K562 (cell line): ENCODE results near the gene SMIM29. TPM values are rescaled to one million over a fixed set of nuclear protein-coding genes. Genes with fewer than 3 reads are reported as not detected.
A peak's percentile ranks its signal among the peaks of the same experiment; 100 is the strongest.

Experiments
- ATAC-seq: fragments of 200-7000 bp; cut with Tn5 transposase; 3 replicates; pipeline ENCODE4 v1.9.1; 2020; ENCODE audit warnings: moderate library complexity
- BruUV-seq: library from RNA; stranded (reverse); fragments of 400-500 nt; replicated peaks from 2 replicates; lab custom pipeline; 2021; lab: Mats Ljungman, UMichigan
- CTCF ChIA-PET: fragments of 300-600 bp; formaldehyde crosslinking; extraction: SDS; loops from one replicate; lab custom pipeline; 2021; ENCODE audit warnings: low intra/inter-chr PET ratio; lab: Yijun Ruan, JAX
- POLR2A ChIA-PET: fragments of 300-600, 350-650 bp; sonication (Branson Sonifier 250); formaldehyde crosslinking; extraction: SDS; loops from one replicate; lab custom pipeline; 2021; ENCODE audit warnings: antibody characterized with exemption, inconsistent platforms; lab: Yijun Ruan, JAX
- DNase-seq, 4 experiments: peaks; one replicate each; pipeline versions ENCODE4 v3.0.0 to v3.0.0-alpha.2; 2011 to 2018; ENCODE audit warnings: low spot score in 3 of 4, mixed read lengths in 3 of 4; ENCODE audit errors: extremely low read depth in 1 of 4
- FAIRE-seq: peaks from 2 replicates; lab custom pipeline; 2011; peaks lifted over from hg19 to GRCh38; lab: Jason Lieb, UNC
- H2AFZ ChIP-seq: 2 replicates; pipeline ENCODE4 v1.6.0; 2011; ENCODE audit warnings: low read depth, low read length, control low read depth, inconsistent platforms
- H3K27ac ChIP-seq: fragments of 200-600 bp; 3 replicates; pipeline ENCODE4 v1.8.0; 2011; ENCODE audit warnings: low read depth, mild to moderate bottlenecking, control low read depth, inconsistent platforms, low read length, moderate library complexity, mixed read lengths; ENCODE audit errors: extremely low read depth
- H3K27me3 ChIP-seq, 2 experiments: fragments of 300-600 bp in 1 of 2; 2 replicates in 1 of 2; 3 replicates in 1 of 2; pipeline versions ENCODE4 v1.6.0 to v1.8.0; 2011; ENCODE audit warnings: inconsistent platforms in 2 of 2, low read length in 2 of 2, mild to moderate bottlenecking in 1 of 2, mixed read lengths in 1 of 2, moderate library complexity in 1 of 2; ENCODE audit not compliant: control insufficient read depth in 2 of 2, insufficient read depth in 2 of 2
- H3K36me3 ChIP-seq: fragments of 300-600 bp; 3 replicates; pipeline ENCODE4 v1.8.0; 2011; ENCODE audit warnings: mild to moderate bottlenecking, low read length, inconsistent platforms; ENCODE audit not compliant: control insufficient read depth, insufficient read depth
- H3K4me1 ChIP-seq, 2 experiments: fragments of 200-600 bp in 1 of 2; replicated peaks in 1 of 2; 2 replicates in 1 of 2; 3 replicates in 1 of 2; pipeline versions ENCODE4 v1.5.1 to v1.8.0; 2011; ENCODE audit warnings: inconsistent platforms in 2 of 2, low read length in 2 of 2, mild to moderate bottlenecking in 1 of 2, mixed read lengths in 1 of 2, moderate library complexity in 1 of 2; ENCODE audit not compliant: control insufficient read depth in 2 of 2, insufficient read depth in 2 of 2
- H3K4me2 ChIP-seq: 2 replicates; pipeline ENCODE4 v1.6.1; 2011; ENCODE audit warnings: low read length, control low read depth, inconsistent platforms, mixed read lengths; ENCODE audit not compliant: insufficient read depth
- H3K4me3 ChIP-seq: fragments of 200-600 bp; sonication (generic), shearing (Covaris generic); 2 replicates; pipeline ENCODE4 v1.5.1; 2016; ENCODE audit warnings: control low read depth, inconsistent platforms
- H3K79me2 ChIP-seq: fragments of 200-600 bp; 3 replicates; pipeline ENCODE4 v1.8.0; 2011; ENCODE audit warnings: low read length, inconsistent platforms; ENCODE audit not compliant: control insufficient read depth, insufficient read depth
- H3K9ac ChIP-seq, 2 experiments: 2 replicates each; pipeline versions ENCODE4 v1.6.0 to v1.6.1; 2011; ENCODE audit warnings: low read depth in 2 of 2, low read length in 2 of 2, control low read depth in 1 of 2, inconsistent platforms in 1 of 2, mild to moderate bottlenecking in 1 of 2, mixed read lengths in 1 of 2; ENCODE audit not compliant: insufficient read depth in 1 of 2
- H3K9me1 ChIP-seq: one replicate; pipeline ENCODE4 v1.6.0; 2011; ENCODE audit warnings: inconsistent platforms, mild to moderate bottlenecking, low read length, moderate library complexity; ENCODE audit not compliant: control insufficient read depth, insufficient read depth
- H3K9me3 ChIP-seq: replicated peaks from 2 replicates; pipeline ENCODE4 v1.5.1; 2011; ENCODE audit warnings: low read depth, low read length, inconsistent platforms; ENCODE audit not compliant: control insufficient read depth, insufficient read depth
- H4K20me1 ChIP-seq: replicated peaks from 2 replicates; pipeline ENCODE4 v1.6.1; 2011; ENCODE audit warnings: low read length, inconsistent platforms, mixed read lengths; ENCODE audit not compliant: control insufficient read depth, insufficient read depth
- BACH1 ChIP-seq: fragments of 200-800 bp; sonication (Bioruptor generic); IDR thresholded peaks from 2 replicates; pipeline ENCODE4 v1.6.1; 2016; ENCODE audit warnings: missing genetic modification characterization, missing compliant biosample characterization
- CLOCK ChIP-seq: fragments of 250-450 bp; sonication (Bioruptor Pico); IDR thresholded peaks from 2 replicates; pipeline ENCODE4 v1.4.0; 2020; ENCODE audit warnings: mild to moderate bottlenecking, moderate library complexity, borderline replicate concordance
- CREM ChIP-seq: IDR thresholded peaks from 2 replicates; pipeline ENCODE4 v1.6.1; 2014; ENCODE audit warnings: antibody characterized with exemption, low read depth
- ESRRB ChIP-seq: fragments of 250-450 bp; sonication (Bioruptor Pico); IDR thresholded peaks from 2 replicates; pipeline ENCODE4 v1.5.0; 2020; ENCODE audit warnings: mild to moderate bottlenecking, moderate library complexity, borderline replicate concordance
- HES1 ChIP-seq: fragments of 450-650 bp; IDR thresholded peaks from 2 replicates; pipeline ENCODE4 v1.6.1; 2016; ENCODE audit warnings: low read depth, mild to moderate bottlenecking, moderate library complexity
- HMG20B ChIP-seq: fragments of 250-450 bp; sonication (Bioruptor Pico); IDR thresholded peaks from 2 replicates; pipeline ENCODE4 v1.5.0; 2021; ENCODE audit warnings: mild to moderate bottlenecking
- HMGN3 ChIP-seq: IDR thresholded peaks from 2 replicates; pipeline ENCODE4 v1.6.1; 2011; ENCODE audit warnings: borderline replicate concordance, low read depth, mild to moderate bottlenecking, mixed read lengths, low read length; ENCODE audit not compliant: insufficient read length; ENCODE audit errors: extremely low read depth
- ILF3 ChIP-seq: fragments of 450-650 bp; IDR thresholded peaks from 2 replicates; pipeline ENCODE4 v1.6.1; 2018; ENCODE audit warnings: antibody characterized with exemption, mild to moderate bottlenecking, moderate library complexity, borderline replicate concordance
- NFE2 ChIP-seq: IDR thresholded peaks from 2 replicates; pipeline ENCODE4 v1.6.1; 2014; ENCODE audit warnings: antibody characterized with exemption, low read depth
- PATZ1 ChIP-seq: fragments of 250-450 bp; sonication (Bioruptor Pico); IDR thresholded peaks from 2 replicates; pipeline ENCODE4 v1.5.0; 2020; ENCODE audit warnings: mild to moderate bottlenecking, borderline replicate concordance
- RAD51 ChIP-seq: fragments of 450-650 bp; IDR thresholded peaks from 2 replicates; pipeline ENCODE4 v1.7.1; 2016; ENCODE audit warnings: low read depth, mild to moderate bottlenecking, borderline replicate concordance
- SMAD2 ChIP-seq: fragments of 150-350 bp; IDR thresholded peaks from 2 replicates; pipeline ENCODE4 v1.6.1; 2014; ENCODE audit warnings: low read depth, mild to moderate bottlenecking, low read length
- TBL1XR1 ChIP-seq, 2 experiments: IDR thresholded peaks; 2 replicates each; pipeline ENCODE4 v1.6.1; 2012; ENCODE audit warnings: improper control_type of control experiment in 2 of 2, low read length in 2 of 2, mild to moderate bottlenecking in 1 of 2
- TCFL5 ChIP-seq: fragments of 250-450 bp; sonication (Bioruptor Pico); conservative IDR thresholded peaks from 2 replicates; pipeline ENCODE4 v1.6.1; 2021; ENCODE audit warnings: mild to moderate bottlenecking, moderate library complexity, matching md5 sums
- ZKSCAN1 ChIP-seq: fragments of 150-350 bp; IDR thresholded peaks from 2 replicates; pipeline ENCODE4 v1.6.1; 2016; ENCODE audit warnings: low read depth, low read length
- ZNF77 ChIP-seq: fragments of 250-450 bp; sonication (Bioruptor Pico); IDR thresholded peaks from 2 replicates; pipeline ENCODE4 v1.5.0; 2020
- WGBS: fragments of 100-300 bp; shearing (Covaris generic); methylation state at CpG from one replicate; pipeline ENCODE4 v1.1.6; 2016; ENCODE audit warnings: low coverage, mixed read lengths; ENCODE audit not compliant: insufficient coverage; ENCODE audit errors: missing lambda C conversion rate; 5-methylcytosine and 5-hydroxymethylcytosine counted together
- in situ Hi-C: fragments of 300-500 bp; cut with MboI; formaldehyde crosslinking; loops from 4 replicates; pipeline ENCODE4 v1.15.0; 2018; ENCODE audit warnings: inconsistent platforms, mixed read lengths
- intact Hi-C: fragments of 100-400 bp; cut with micrococcal nuclease; formaldehyde crosslinking; loops from 2 replicates; pipeline ENCODE4 v1.14.2; 2022
- polyA plus RNA-seq, 8 experiments: library from polyadenylated mRNA; depleted of rRNA in 4 of 8; stranded (reverse) in 5 of 8; unstranded in 3 of 8; fragments of >200 nt; fragmentation: Nextera tagmentation in 2 of 8; fragmentation: Illumina TruSeq in 1 of 8; extraction: Ambion mirVana in 2 of 8; extraction: Trizol in 1 of 8; gene quantifications; 2 replicates each; pipeline versions ENCODE4 v1.2.1 to v1.2.3, GENCODE V29; 2011 to 2014; ENCODE audit warnings: inconsistent platforms in 1 of 8, missing spikeins in 1 of 8
- total RNA-seq, 7 experiments: library from RNA; depleted of rRNA in 6 of 7; stranded (reverse); fragments of >200 nt in 6 of 7; fragmentation: Illumina TruSeq in 2 of 7; extraction: Trizol in 2 of 7; gene quantifications; 2 replicates each; pipeline versions ENCODE4 v1.2.1 to v1.2.3, GENCODE V29; 2011 to 2021; ENCODE audit warnings: low replicate concordance in 1 of 7

Gene SMIM29
- total and polyA plus RNA-seq, 9 of the 15 experiments (the other 6 are each of a cell fraction or from before 2014, with no cell fraction given): 6.5 to 36.7 (median 20.9) TPM

- POLR2A ChIA-PET: interaction anchor here (0.7 to 3.3 kb wide), 5 partner anchors 10 to 93 kb away, joined by 3 to 34 read pairs (median 4); no protein-coding TSS in a partner anchor
- Histone ChIP-seq H3K79me2 (peaks cover 19% of the 10 kb centered on the region), H3K4me2 (no peak overlapping the region), H2AFZ (no peak overlapping the region), H3K4me1 (peaks cover 12 to 33% of the 10 kb centered on the region in 2 experiments), H3K27me3 (no peaks in the 10 kb centered on the region), H3K9me1 (no peaks in the 10 kb centered on the region), H3K4me3 (no peak overlapping the region), H3K9me3 (no peaks in the 10 kb centered on the region), H4K20me1 (no peaks in the 10 kb centered on the region), H3K9ac (peak overlapping the region in 1 of 2 experiments; percentile 53; a peak in 1 of 4 replicates), H3K36me3 (peaks cover 3% of the 10 kb centered on the region; the same call in 1 of the 3 replicates), H3K27ac (peak overlapping the region; percentile 2; the same call in 1 of the 3 replicates)
- in situ Hi-C loops (no loop called here), intact Hi-C loops (no loop called here)
- CTCF ChIA-PET: no interaction called here
- ATAC-seq: no peak
- DNase-seq: no peak
- no peak for FAIRE-seq
- WGBS: 77% methylated on average over 5 of the region's 5 CpGs
- BruUV-seq: no TSS peak
- no peak for TF ChIP-seq ZKSCAN1
- TF ChIP-seq ESRRB: no peak
- TF ChIP-seq CLOCK (CRISPR knock-in tag): no peak
- no peak for TF ChIP-seq HMG20B (CRISPR knock-in tag)
- TF ChIP-seq HES1: no peak
- TF ChIP-seq ZNF77 (CRISPR knock-in tag): no peak
- TF ChIP-seq SMAD2: no peak
- TF ChIP-seq NFE2: no peak
- no peak for TF ChIP-seq BACH1 (tag)
- TF ChIP-seq CREM: no peak
- no peak for TF ChIP-seq TBL1XR1 (IDR thresholded peaks at IDR 0.05; ENCODE audit: low read length in 2 of 2)
- TF ChIP-seq HMGN3: no peak
- TF ChIP-seq TCFL5: no peak
- TF ChIP-seq ILF3: no peak
- TF ChIP-seq RAD51: no peak
- no peak for TF ChIP-seq PATZ1
Measured at GRCh38 chr6:34232901-34233300, 15.9 kb downstream of the SMIM29 start.
